NCI-H2171 treated with DMSO at 0.1 percent for 48 hours (cell line): ENCODE data around the gene DNAH7.
"Not testable (repeated sequence)": the region's sequence is repeated elsewhere in the genome, so short reads cannot be mapped to it uniquely, and the experiment has no call there.

Experiments used
- DNase-seq: peaks from one replicate; lab custom pipeline; 2025; lab: John Stamatoyannopoulos, UW

DNAH7 gene

DNA sequence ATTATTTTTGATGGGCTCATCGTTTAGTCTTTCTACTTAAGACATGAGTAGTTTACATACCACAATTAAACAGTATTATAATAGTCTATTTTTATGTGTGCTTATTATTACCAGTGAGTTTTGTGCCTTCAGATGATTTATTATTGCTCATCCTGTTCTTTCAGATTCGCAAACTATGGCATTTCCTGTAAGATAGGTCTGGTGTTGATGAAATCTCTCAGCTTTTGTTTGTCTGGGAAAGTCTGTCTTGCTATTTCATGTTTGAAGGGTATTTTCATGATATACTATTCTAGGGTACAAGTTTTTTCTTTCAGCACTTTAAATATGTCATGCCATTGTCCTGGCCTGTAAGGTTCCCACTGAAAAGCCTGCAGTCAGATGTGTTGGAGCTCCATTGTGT, 101.3 kb downstream of the DNAH7 start:
- DNase-seq, result no peak

DNA sequence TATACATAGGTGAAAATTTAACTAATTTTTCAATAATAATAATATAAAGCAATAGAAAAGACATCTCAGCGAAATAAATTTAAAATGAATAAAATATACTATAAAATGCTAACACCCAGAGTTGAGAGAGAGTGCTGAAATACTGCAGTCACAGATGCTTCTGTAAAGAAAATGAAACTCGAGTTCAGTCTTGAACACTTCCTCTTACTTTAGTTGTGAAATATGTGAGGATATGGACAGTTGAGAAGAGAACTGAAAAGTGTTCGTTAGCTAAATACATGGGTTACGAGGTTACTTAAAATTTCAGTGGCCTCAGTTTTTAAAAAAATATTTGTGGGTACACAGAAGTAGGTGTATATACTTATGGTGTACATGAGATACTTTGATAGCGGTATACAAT, 106.8 kb downstream of the DNAH7 start:
- DNase-seq, result no peak

DNA sequence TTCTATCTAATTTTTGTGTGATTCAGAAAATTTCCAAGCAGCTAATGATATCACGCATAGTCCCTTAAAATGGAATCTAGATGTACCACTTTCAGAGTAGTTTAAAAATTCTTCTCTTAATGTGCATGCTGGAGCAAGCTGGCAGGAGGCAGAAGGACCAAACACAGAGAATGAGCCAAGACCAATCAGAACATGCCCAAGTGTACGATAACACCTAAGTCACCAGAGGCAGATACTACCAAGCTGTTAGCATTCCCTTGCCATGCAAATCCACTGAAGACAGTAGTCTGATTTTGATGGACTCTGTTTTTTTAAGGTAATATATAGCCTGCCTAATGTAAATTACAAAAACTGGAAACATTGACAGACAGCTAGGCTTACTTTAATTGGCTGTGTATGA, 109.3 kb downstream of the DNAH7 start:
- no peak for DNase-seq

DNA sequence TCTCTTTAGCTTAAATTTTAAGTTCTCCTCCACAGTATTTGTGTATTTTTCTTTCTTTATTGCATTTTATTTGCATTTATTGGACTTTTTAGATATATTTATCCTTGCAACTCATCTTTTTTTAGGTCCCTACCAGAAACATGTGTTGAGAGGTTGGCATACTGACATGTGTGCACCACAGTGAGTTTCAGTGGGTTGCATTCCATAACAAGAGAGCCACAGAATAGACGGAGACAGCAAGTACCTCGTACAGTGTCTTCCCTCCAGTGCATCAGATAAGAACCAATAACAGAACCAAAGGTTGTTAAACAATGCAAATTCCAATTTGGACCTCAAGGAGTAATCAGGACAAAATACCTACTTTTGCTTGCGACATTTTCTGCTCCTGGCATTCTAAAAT, 111.9 kb downstream of the DNAH7 start:
- no peak for DNase-seq

DNA sequence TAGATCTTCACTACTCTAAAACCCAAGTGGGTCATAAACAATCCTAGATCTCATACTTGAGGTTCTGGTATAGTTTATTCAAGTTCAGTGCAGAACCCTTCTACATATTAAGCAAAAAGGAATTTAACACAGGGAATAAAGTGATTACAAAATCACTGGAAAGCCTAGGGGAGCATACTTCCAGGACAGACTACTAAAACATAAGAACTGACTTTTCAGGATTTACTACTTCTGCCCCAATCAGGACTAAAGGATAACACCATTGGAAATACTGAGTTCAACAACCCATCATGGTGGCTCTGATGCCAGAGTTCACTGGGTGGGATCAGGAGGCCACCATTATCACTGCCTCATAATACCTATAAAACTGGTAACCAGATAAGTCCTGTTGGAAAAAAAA, 123.6 kb downstream of the DNAH7 start:
- DNase-seq, result no peak

DNA sequence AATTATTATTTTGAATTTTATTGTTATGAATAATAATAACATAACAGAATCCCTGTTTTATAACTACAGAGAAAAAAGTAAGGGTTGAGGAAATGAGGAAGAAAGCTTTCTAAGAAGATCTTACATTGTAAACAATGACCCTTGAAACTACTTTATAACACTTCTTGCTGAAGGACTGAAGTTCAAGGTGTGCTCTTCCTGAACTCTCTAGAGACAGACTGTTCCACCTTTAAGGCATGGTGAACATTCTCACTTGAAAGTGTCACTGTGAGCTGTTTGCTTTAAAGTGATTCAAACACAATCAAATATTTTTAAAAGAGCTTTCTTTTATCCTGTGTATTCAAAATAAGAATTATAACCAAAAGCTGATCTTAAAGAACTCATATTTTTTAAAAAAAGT, 131.5 kb downstream of the DNAH7 start:
- DNase-seq, result no peak

DNA sequence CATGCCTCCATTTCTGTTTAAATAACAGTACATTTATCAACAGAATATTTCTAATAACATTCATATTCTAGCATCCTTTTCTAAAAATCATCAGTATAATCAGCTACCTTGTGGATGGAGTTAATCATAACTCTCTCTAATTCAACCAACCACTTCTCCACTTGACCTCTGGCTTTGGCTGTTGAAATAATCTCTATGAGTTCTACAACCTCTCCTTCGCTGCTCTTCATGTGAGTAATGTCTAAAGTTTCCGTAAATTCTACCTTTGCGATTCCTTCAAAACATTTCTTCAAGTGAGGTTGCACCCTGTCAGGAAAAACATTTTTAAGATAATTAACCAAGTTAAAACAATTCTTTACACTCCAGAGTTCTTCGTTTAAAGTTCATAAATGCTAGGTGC, 134.2 kb downstream of the DNAH7 start:
- no peak for DNase-seq

DNA sequence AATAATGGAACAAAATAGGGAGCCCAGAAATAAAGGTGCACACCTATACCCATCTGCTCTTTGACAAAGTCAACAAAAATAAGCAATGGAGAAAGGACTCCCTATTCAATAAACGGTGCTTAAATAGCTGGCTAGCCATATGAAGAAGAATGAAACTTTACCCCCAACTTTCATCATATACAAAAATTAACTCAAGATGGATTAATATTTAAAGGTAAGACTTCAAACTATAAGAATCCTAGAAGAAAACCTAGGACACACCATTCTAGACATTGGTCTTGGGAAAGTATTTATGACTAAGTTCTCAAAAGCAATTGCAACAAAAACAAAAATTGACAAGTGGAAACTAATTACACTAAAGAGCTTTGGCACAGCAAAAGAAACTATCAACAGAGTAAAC, 139.1 kb downstream of the DNAH7 start:
- no peak for DNase-seq

DNA sequence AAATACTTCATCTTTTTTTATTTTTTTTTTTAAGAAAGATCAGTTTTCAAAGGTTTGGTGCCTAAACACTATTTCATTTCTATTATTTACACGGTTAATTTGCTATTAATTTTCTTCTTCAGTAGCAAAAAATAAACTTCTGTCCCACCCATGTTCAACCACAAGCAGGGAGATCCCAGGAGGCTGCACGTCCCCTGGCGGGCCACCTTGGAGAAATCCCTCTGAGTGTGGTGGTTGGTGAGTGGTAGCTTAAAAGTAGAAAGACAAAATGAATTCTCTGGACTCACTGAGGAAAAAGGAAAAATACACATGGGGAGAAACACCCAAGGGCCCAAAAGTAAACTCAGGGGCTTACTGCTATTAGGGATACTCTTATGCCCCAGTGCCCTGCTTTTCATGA, 143.5 kb downstream of the DNAH7 start:
- DNase-seq, result no peak

DNA sequence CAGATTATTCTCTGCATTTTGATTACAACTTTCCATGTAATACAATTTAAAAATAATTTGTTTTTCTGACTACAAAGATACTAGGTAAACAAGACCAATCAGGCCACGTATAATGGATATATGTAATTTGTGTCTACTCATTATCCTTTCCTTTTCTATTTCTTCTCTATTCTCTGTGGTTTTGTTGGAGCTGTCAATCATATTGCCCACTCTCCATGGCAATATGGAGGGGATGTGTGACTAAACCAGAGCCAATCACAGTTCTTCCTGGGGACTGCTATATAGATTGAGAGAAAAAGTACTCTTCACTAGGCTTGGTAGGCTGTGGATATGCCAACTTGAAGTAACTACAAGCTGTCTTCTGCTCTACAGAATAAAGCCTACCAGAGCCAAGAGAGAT, 144.7 kb downstream of the DNAH7 start:
- no peak for DNase-seq

DNA sequence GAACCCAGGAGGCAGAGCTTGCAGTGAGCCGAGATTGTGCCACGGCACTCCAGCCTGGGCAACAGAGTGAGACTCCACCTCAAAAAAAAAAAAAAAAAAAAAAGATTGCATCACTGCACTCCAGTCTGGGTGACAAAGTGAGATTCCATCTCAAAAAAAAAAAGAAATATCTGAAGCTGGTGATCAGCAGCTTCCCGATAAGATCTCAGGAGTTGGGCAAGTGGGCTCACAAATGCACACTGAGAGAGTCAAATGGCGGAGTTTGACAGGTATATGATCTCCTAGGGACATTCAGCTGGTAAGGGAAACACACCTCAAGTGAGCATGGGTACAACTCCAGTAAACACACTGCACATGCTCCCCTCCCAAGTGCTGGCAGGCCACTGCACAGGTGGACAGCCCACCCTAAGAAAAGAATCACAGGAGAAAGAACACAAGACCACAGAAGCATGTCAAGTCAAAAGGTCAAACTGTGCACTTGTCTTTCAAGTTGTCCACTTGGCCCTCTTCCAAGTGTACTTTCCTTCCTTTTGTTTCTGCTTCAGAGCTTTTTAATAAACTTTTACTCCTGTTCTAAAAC, 151.5 kb downstream of the DNAH7 start:
- not testable (repeated sequence) for DNase-seq

DNA sequence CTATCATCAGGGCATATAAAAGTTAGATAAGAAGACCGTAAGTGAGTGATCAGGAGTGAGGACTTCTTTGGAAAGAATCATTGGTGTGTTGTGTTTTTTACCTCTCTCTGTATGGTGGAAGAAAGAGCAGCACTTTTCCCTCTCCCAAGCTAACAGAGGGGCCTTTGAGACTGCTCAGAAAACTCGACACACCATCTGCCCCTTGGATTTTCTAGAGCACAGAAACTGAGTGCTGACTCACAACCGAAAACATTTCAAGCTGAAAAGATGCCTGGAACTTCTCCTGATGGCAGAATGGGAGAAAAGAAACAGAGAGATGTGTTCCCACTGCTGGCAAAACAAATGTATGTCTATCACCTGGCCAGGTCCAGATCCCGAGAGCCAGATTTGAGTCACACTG, 156.6 kb downstream of the DNAH7 start:
- no peak for DNase-seq

DNA sequence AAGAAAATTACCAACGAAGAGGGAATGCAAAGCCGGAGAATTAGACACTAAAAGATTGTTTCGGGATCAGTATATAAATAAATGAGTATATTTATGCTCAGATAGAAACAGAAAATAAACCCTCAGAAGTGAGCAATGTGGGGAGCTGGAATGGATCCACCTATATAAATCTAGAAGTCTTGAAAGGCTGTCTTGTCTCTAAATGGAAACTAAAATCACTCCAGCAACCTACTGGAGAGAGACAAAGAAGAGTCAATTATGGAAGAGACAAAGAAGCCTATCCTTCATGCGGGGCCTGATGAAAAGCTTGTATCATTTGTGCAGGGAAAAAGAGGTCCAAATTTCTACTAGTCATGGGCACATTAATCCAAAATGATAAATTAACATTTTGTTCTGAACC, 158.1 kb downstream of the DNAH7 start:
- no peak for DNase-seq

DNA sequence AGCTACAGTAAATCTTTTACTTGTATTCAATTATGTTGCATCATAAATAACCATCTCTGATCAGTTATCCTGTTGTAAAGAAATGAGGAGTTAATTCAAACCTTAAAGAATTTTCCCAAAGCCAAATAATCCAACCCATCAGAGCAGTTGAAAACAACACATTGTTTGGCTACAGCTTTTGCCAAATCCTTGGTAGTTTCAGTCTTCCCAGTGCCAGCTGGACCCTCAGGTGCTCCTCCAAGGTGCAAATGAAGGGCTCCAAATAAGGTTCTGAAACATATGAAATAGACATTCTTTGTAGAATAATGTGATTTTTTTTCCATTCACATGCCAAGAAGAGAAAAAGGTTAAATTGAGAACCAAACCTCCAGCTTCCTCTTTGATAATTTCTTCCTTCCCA, 158.7 kb downstream of the DNAH7 start:
- DNase-seq, result no peak

DNA sequence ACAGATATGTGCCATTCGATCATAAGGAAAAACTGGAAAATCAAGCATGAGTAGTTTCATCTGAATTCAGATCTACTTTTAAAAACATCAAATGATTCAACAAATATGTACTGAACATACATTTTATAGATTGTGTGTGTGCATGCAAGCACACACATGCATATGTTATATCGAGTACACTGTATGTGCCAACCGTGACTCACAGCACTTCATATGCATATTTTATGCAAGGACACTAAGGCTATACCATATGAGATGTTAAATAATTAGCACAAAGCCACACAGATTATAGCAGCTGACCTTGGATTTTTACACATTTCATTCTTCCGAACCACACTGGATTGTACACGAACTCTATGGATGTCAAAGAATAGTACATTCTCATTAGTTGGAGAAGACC, 161.2 kb downstream of the DNAH7 start:
- no peak for DNase-seq

DNA sequence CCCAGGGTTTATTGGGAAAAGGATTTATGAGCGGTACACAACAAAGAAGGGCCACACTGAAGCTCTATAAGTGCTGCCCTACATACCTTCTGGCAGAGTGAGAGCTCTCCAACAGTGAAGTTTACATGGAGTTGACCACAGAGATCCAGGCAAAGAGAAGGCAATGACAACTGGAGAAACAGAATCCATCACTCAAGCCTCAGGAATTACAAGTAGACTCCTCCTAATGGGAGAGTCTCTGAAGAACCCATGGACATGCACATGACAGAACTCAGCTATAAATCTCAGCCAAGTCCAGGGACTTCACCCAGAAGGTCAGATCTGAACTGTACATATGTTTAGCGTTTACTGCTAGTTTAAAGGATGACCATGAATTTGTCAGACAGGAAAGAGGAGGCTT, 164.7 kb downstream of the DNAH7 start:
- no peak for DNase-seq

DNA sequence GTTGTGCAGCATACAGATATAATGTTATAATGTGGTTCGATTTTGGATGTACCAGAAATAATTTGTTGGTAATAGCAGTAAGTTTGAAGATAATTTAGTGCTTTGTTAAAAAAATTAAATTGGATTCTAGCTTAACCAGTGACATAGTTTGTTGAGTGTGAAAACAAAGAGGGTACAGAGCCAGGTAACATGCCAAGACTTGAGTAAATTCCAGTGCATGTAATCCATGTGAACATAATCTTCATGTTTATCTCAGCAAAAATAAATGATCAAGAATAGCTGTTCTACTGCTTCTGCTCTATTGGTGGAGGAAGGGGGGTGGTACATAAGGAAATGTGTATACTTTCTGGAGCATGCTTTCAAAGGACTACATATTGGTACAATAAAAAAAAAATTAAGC, 165.8 kb downstream of the DNAH7 start:
- DNase-seq, result no peak

DNA sequence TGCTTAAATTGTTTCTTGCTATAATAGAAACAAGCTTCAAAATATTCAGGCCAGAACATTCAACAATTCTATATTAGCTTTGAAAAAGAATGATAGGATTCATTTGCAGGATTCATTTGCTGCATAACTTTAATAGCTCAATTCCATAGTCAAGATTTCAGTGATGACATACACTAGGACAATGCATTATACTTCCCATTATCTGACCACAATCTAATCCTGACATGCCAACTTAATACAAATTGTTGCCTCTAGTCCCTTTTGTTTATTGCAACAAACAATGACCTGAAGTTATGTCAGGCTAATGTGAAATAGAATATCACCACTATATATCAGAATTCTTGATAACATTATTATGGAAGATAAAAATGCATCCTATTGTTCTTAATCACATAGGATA, 169.4 kb downstream of the DNAH7 start:
- DNase-seq, result no peak

DNA sequence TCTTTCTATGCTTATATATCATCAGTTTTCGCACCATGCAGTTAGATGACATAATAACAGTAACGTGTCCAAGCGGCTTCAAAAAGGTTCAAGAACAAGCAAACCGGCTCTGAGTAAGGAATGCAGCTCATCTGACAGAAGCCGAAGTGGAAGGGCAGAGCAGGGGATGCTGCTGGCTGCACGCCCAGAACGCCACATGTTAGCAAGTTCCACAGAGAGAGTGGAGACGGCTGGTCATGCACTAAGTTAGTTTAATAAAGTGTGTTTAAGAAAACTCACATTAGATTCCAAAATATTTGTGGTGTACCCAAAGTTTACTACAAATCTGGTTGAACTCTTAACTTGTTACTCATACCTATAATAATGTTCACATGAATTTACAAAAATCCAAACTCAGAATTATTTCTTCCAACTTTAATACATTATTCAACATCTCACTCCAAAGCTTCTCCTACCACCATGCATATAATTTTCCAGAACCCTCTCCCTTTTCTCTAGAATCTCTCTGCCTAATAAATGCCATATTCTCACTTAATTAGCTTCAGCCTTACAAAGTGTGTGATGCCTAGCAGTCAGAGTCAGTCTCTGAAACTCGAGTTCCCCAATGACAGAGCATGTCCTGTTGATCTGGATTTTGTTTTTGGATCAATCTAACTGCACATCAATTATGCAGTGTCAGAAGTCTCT, 170.0 kb downstream of the DNAH7 start:
- DNase-seq, result peak; percentile 88

DNA sequence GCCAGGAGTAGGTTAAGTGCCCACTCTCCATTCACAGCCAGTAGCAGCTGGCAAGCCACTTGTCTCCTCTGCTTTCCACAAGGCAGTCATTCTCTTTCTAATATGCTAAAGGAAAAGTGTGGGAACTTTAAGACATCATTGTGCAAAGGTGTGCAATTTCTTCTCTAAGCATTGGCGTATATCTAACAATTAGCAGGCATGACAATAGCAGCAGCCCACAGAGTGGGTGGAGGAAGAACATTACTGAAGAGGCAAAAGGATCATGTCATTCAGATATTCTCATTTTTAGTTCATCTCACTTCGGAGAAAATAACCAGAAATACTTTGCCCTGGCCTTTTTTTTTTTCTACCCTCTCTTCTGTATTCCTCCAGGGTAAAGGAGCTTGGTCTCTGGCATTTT, 177.6 kb downstream of the DNAH7 start:
- no peak for DNase-seq

DNA sequence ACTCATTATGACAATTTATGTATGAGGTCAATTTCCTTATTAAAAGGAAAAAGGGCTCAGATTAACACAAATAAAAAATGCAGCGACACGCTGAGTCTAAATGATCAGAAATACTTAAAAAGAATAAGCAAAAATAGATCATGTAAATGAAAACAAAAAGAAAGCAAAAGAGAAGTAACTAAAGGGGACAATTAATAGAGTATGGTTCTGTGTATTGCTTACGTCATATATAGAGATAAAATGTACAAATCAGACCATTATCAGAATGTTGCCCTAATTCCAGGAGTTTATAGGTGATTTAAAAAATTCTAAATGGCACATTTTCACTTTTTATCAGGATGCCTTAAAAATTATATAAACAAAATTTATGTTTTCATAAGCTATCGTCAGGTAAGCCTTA, 189.5 kb downstream of the DNAH7 start:
- DNase-seq, result no peak

DNA sequence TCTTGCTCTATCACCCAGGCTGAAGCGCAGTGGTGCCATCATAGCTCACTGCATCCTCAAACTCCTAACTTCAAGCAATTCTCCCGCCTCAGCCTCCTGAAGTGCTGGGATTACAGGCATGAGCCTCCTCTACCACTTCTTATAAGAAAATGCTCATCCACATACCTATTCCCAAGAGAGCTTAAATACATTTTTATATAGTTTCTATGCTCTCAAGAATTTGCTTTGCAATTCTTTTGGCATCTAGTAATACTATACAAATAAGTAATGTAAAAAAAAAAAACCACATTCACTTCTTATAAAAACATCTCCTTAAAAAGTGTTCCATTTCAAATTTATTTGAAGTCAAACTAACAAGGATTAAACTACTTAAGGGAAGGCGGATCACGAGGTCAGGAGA, 197.3 kb downstream of the DNAH7 start:
- DNase-seq, result no peak

DNA sequence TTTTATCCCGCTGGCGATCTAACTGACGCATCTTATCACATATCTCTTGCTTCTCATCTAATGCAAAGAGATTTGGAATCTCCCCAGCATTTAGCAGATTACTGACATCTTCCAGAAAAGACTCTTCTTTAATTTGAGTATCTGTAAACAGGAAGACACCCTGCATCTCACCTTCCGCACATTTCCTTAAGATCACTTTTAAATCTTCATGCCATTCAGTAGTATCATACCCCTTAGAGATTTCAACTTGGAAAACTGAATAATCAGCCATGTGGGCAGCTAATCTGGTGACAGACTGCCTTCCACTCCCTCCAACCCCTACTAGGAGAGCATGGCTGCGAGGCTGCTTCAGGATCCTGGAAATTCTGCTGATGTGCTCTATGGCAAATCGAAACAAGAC, 204.3 kb downstream of the DNAH7 start:
- DNase-seq, result no peak

DNA sequence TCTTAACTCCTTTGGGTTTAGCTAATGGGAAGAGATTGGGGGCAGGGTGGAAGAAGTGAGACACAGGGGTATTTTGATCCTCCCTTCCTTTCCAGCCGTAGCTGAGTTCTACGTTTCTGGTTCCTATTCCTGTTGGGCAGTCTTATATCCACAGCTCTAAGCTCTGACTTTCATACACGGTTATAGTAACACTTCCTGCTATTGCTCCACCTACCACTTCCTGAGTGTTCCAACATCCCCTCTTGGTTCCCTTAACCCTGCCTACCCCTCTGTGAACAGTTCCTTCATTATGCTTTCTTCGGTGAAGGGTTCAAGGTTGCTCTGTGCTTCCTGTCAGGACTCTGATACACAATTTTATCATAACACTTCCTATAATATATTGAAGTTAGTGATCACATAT, 205.1 kb downstream of the DNAH7 start:
- no peak for DNase-seq
